Lung (tissue), 12 donors: ENCODE measurements around the gene STH. TPM values are rescaled to one million over a fixed set of nuclear protein-coding genes. Genes with fewer than 3 reads are reported as not detected.

Experiments
- ATAC-seq: fragments of 200-7000 bp; cut with Tn5 transposase; one replicate; pipeline ENCODE4 v1.9.1; 2020; ENCODE audit warnings: moderate number of reproducible peaks; ENCODE audit not compliant: insufficient read depth, low FRiP score
- DNase-seq, 3 donors: peaks; one replicate each; pipeline ENCODE4 v3.0.0-alpha.2; 2013 to 2017
- H3K27ac ChIP-seq, 2 donors: one replicate each; pipeline ENCODE4 v1.5.1; 2013; ENCODE audit warnings: mild to moderate bottlenecking in 2 of 2, moderate library complexity in 2 of 2, control low read depth in 1 of 2, inconsistent platforms in 1 of 2, low read depth in 1 of 2, low read length in 1 of 2
- H3K27me3 ChIP-seq, 3 donors: one replicate each; pipeline ENCODE4 v1.5.1; 2013; ENCODE audit warnings: low read length in 2 of 3; ENCODE audit not compliant: control insufficient read depth in 3 of 3, insufficient read depth in 3 of 3
- H3K36me3 ChIP-seq, 4 donors: one replicate each; pipeline ENCODE4 v1.5.1; 2013; ENCODE audit warnings: low read length in 4 of 4, mild to moderate bottlenecking in 1 of 4, moderate library complexity in 1 of 4; ENCODE audit not compliant: control insufficient read depth in 4 of 4, insufficient read depth in 4 of 4
- H3K4me1 ChIP-seq, 5 donors: one replicate each; pipeline ENCODE4 v1.5.1; 2013; ENCODE audit warnings: low read length in 5 of 5, mild to moderate bottlenecking in 2 of 5, moderate library complexity in 1 of 5; ENCODE audit not compliant: control insufficient read depth in 5 of 5, insufficient read depth in 5 of 5
- H3K4me3 ChIP-seq: one replicate; pipeline ENCODE4 v1.5.1; 2013; ENCODE audit warnings: mild to moderate bottlenecking, control low read depth, moderate library complexity
- H3K9ac ChIP-seq, 2 donors: one replicate each; pipeline ENCODE4 v1.5.1; 2013; ENCODE audit warnings: low read length in 2 of 2, control low read depth in 1 of 2; ENCODE audit not compliant: insufficient read depth in 1 of 2
- H3K9me3 ChIP-seq, 4 donors: one replicate each; pipeline ENCODE4 v1.5.1; 2013; ENCODE audit warnings: low read length in 3 of 4, mild to moderate bottlenecking in 1 of 4, moderate library complexity in 1 of 4; ENCODE audit not compliant: control insufficient read depth in 4 of 4, insufficient read depth in 3 of 4
- CTCF ChIP-seq: IDR thresholded peaks from 2 replicates; pipeline ENCODE4 v1.5.1; 2012; ENCODE audit warnings: mild to moderate bottlenecking; ENCODE audit errors: control extremely low read depth, extremely low read depth
- WGBS, 2 donors: extraction: QIAGEN DNeasy Blood & Tissue Kit; methylation state at CpG; one replicate each; pipeline ENCODE4 v1.1.7; 2013; 5-methylcytosine and 5-hydroxymethylcytosine counted together
- polyA plus RNA-seq, 2 donors: library from polyadenylated mRNA; stranded (reverse); fragments of 200-250 nt; gene quantifications; one replicate each; pipeline ENCODE4 v1.2.1, GENCODE V29; 2013
- total RNA-seq, 2 donors: library from RNA; depleted of rRNA in 1 of 2; stranded (reverse); fragments of >200 nt in 1 of 2; gene quantifications; one replicate each; pipeline ENCODE4 v1.2.1, GENCODE V29; 2014 to 2021
- donor health status: control.
- donor health status: control.
- donor health status: Bipolar disorder and iron deficiency.
- donor health status: healthy.
- donor health status: DM: yes; HTN: yes; CAD: no.

Gene STH
- total and polyA plus RNA-seq, 4 donors: not detected

GRCh38 chr17:46000292-46000691, 1.2 kb downstream of the STH start:
- WGBS, 2 donors: 80 to 87% methylated on average over 7 of the region's 7 CpGs
- no peaks in the 10 kb centered on the region for H3K27me3 ChIP-seq
- DNase-seq (no peak), ATAC-seq (no peak)
- no peak overlapping the region for H3K9ac ChIP-seq
- H3K9me3 ChIP-seq: no peaks in the 10 kb centered on the region
- no peaks in the 10 kb centered on the region for H3K36me3 ChIP-seq
- TF ChIP-seq CTCF: no peak
- H3K4me1 ChIP-seq: peaks cover 0 to 11% (median 5%) of the 10 kb centered on the region in 5 donors
- H3K4me3 ChIP-seq: no peak overlapping the region
- no peak overlapping the region for H3K27ac ChIP-seq

GRCh38 chr17:46000757-46001156, 1.7 kb downstream of the STH start:
- H3K4me3 ChIP-seq: no peak overlapping the region
- no peaks in the 10 kb centered on the region for H3K36me3 ChIP-seq
- H3K27ac ChIP-seq: no peak overlapping the region
- peaks cover 0 to 7% (median under 1%) of the 10 kb centered on the region in 5 donors for H3K4me1 ChIP-seq
- no peaks in the 10 kb centered on the region for H3K9me3 ChIP-seq
- no peak for TF ChIP-seq CTCF
- H3K9ac ChIP-seq: no peak overlapping the region
- 76 to 84% methylated on average over 2 of the region's 2 CpGs for WGBS, 2 donors
- H3K27me3 ChIP-seq: no peaks in the 10 kb centered on the region
- no peak for DNase-seq
- no peak for ATAC-seq

- no peak for TF ChIP-seq CTCF
- Histone ChIP-seq H3K9ac (no peak overlapping the region), H3K4me1 (peaks cover 0 to 4% (median 0%) of the 10 kb centered on the region in 5 donors), H3K27ac (no peak overlapping the region), H3K36me3 (no peaks in the 10 kb centered on the region), H3K27me3 (no peaks in the 10 kb centered on the region), H3K4me3 (no peak overlapping the region), H3K9me3 (no peaks in the 10 kb centered on the region)
- no peak for ATAC-seq
- 74 to 78% methylated on average over 13 of the region's 13 CpGs for WGBS, 2 donors
- DNase-seq: no peak
Measured at GRCh38 chr17:46001390-46002310, 2.6 kb downstream of the STH start.
